AG20443 (cell line): ENCODE results near the gene MTHFS.

Experiments used
- DNase-seq: peaks from one replicate; pipeline ENCODE4 v3.0.0; 2012; ENCODE audit warnings: low spot score, mixed read lengths

Gene MTHFS

DNA sequence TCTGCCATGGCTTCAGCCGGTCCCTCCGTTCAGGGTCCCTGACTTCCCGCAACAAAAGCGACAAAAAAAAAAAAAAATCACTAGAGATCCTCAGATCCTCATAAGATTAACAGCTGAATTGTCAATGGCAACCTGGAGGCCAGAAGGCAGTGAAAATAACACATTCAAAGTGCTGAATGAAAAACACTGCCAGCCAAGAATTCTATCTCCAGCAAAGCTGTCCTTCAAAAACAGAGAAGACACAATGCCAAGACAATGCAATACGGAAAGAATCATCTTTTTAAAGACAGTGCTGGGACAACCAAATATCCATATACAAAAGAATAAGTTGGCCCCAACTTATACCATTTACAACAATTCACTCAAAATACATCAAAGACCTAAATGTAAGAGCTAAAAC lies 21.6 kb downstream of the MTHFS start:
- no peak for DNase-seq

DNA sequence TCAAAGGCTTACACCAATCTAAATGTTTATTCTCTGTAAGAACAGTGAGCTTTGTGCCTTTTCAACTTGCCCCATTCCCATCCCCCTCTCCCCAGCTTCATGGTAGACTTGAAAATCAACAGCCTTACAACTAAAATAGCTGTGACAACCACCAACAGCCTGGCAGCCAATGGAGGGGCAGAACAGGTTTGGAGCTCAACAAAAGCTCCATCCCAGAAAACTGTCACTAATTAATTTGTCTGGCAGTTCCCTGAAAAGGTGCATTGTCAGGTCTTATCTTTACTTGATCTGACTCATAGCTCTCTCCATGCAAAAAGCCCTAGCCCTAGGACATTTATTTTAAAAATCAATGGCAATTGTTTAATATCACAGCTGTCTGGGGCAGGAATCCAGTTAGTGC lies 22.6 kb downstream of the MTHFS start:
- DNase-seq, result no peak

DNA sequence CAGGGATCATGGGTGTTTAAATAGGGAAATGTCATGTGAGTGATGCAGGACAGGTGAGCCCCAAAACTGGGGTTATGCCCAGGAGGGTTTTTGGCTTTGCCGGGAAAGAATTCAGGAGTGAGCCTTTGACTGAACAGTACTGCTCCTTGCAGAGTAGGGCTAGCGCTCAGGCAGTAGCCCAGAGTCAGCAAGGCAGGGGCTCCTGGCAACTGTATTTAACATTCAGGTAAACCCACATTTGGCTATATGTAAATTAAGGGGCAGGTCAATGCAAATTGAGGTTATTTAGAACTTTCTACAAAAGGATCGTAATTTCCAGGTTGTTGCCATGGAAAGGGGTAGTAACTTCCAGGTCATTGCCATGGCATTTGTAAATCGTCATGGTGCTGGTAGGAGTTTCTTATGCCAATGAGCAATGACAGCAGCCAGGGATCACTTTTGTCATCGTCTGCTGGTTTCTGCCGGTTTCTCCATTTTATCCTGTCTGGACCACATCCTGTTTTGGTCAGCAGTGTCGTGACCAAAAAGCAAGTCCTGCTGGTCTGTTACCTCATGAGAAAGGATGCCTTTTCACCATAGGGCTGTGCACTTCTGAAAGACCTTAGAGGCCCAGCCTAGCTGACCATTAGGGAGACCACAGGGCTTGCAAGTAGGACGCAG lies 24.3 kb downstream of the MTHFS start:
- no peak for DNase-seq

DNA sequence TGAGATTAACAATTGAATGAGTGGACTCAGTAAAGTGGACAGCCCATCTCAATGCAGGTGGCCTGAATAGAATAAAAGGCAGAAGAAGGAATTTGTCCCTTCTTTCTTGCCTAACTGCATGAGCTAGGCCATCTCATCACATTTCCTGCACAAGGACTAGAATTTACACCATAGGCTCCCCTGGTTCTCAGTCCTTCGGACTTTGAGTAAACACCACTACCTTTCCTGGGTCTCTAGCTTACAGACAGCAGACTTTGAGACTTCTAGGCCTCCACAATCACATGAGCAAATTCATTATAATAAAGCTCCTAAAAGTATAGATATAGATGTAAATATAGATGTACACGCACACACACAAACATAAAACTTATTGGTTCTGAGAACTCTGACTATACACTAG lies 28.3 kb downstream of the MTHFS start:
- DNase-seq, result no peak

DNA sequence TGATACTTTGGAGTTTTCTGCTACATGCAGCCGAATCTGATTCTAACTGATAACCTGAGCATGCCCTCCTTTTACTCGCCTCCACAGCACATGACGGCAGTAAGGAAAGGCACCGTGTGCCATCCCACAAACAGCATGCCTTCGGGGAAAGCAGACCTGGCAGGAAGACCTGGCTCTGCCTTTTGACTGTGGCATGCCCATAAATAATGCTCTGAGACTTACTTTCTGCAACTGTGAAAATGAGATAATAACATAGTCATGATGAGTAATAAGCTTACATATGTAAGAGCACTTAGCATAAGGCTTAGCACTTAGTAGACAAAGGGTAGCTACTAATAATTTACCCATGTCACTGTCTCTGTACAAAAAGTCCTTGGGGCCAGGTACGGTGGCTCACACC lies 32.9 kb downstream of the MTHFS start:
- DNase-seq, result no peak

DNA sequence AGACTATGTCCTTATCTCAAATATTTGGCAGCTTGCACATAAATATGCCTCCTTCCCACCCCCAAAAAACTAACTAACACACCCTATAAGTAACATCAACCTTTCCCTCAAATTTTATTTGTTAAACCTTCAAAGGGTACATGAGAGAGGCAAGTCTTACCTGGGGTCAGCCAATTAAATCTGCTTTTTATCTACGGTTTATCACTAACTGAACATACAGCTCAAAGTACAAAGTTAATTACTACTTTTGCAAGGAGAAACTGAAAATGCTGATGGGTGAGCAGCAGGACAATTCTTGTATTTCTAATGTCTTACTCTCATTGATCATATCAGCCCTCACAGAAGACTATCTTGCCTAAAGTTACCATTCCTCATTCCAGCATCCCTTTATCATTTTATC lies 34.6 kb downstream of the MTHFS start:
- no peak for DNase-seq

DNA sequence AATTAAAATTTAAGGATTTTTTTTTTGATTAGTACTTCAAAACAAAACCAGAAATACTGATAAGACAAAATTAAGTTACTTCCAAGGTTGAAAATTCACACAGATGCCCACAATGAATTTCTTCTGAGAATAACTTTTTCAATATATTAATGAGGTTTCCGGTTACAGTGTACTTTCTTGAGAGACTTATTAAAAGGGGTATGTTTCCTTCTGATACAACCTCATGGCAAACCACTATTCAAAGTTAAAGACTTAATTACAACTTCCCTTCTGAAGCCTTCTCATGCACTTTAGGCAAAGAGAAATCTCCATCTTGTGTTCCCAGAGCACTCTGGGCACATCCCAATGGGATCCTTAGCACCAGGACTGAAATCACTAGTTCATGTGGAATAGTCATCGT lies 36.2 kb downstream of the MTHFS start:
- DNase-seq, result no peak

DNA sequence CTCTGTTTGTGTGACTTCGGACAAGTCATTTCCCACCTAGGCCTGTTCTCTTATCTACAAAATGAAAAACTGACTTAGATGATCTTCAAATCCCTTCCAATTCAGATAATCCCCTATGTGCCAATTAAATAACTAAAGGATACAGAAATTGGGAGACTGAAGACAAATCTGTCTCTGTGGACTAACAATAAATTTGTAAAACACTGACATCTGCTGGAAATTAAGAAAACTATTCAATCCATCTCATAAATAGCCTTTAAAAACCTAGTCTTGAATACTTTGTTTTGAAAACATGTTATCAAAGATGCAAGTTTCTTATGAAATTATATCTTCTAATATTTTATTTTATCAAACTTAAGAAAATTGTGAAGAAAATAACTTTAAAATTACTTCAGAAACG lies 38.3 kb downstream of the MTHFS start:
- DNase-seq, result no peak

DNA sequence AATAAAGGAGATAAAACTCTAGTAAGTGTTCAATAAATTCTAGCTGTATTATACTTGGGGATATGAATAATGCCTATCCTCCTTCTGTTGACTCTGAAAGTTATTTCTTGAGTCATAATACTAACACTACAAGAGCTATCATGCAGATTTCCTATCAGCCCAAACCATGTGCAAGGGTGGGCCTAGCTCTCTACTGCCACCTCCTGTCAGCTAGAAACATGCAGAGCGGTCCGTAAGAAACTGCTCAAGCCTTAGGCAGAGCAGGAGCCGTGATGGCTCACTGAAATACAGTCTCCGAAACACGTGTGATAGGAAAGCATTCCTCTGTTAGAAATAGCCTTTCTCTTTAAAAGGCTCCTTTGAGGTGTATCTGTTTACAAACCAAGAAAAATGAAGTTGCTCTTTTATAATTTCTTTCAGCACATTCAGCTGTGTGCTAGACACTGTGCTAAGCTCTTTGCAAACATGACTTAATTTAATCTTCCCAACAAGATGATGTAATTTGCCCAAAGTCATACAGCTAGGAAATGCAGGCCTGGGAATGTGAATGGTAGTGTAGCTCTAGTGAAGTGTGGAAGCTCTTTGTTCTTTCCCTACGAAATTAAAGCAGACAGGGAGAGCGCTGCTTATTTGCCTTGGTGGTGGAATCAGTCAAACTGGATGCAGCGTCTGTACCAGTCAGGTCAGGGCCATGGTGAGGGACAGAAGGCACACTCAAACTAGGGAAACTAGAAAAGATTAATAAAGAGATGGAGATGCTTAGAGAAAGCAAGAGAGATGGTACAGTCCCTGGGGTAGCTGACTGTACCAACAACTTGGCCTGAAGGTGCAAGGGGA lies 43.1 kb downstream of the MTHFS start:
- DNase-seq, result peak; percentile 85

DNA sequence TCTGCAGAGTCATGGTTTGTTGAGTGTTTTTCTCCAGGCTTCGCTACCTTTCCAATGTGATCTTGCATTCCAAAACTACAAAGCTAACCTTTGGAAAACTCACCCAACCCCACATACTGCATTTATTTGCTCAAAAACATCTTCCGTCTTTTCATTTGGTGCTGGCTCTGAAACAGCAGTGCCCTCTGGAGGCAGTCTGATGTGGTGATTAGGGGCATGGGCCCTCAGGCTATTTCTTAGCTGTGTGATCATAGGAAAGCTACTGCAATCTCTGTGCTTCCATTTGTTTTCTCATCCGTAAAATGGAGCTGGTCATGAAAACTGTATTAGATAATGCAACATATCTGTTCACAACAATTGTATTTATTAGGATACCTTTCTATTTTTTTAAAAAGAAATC lies 47.0 kb downstream of the MTHFS start:
- DNase-seq, result peak; percentile 68

DNA sequence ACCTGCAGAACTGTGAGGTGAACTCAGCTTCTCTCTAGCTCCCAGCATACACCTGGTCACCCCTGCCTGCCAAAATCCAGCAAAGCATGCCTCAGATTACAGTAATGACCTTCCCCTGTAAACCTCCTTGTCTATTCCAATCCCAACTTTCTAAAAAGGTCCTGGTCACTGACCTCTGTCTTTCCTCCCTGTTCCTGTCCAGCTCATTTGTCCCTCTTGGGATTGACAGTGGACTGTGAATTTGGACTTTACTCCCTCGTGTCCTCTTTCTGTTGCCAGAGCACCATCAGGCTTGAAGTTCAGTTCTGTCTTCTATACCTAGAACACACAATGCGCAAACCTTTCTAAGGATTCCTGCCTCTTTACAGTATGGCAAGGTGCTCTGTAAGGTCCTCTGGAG lies 50.3 kb downstream of the MTHFS start:
- DNase-seq, result no peak

DNA sequence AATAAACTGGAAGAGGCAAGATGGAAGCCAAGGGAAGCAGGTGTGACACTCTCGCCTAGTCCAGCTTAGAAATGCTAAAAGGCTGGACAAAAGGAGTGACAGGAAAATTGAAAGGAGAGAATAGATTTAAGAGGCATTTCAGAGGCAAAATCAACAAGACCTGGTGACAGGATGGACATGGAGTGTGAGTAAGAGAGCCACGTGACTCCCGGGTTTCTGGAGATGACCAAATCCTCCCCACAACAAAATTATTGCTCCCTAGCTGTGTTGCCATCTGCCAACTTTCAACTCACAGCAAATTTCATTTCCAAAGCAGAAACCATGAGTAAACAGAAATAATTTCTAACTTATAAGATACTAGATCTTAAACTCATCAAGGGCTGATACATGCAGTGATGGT lies 52.6 kb downstream of the MTHFS start:
- no peak for DNase-seq

DNA sequence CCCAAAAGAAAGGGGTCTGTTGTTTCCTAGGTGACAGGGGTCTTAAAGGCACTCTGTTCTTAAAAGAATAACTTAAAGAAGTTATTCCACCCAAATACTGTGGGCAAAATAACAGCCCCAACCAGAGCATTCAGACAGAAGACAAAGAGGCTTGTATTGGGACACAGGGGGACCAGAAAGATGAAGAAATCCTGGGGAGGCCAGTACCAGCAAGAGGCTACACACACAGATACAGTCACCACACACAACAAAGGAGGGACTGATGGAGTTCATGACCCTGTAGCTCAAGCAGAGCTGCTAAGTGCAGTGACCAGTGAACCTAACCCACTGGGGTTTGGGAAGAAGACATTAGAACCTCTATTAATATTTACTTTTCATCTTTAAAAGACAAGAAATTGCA lies 59.0 kb downstream of the MTHFS start:
- no peak for DNase-seq

DNA sequence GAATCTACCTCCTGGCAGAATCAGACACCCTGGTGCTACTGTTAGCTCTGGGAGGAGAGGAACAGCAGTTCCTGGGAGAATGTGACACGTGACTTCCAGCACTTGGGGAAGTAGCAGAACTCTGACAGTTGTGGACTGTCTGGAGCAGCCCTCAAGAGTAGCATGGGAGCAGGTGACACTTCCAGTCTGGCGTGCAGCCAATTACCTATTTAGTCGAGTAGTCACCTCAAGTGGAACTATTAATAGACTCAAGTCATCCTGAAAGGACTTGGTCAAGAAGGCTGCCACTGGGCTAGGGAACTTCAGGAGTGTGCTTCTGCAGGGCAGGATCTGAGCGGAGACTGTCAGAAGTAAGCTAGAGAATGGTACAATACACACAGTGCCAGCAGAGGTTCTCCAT lies 62.3 kb downstream of the MTHFS start:
- no peak for DNase-seq

DNA sequence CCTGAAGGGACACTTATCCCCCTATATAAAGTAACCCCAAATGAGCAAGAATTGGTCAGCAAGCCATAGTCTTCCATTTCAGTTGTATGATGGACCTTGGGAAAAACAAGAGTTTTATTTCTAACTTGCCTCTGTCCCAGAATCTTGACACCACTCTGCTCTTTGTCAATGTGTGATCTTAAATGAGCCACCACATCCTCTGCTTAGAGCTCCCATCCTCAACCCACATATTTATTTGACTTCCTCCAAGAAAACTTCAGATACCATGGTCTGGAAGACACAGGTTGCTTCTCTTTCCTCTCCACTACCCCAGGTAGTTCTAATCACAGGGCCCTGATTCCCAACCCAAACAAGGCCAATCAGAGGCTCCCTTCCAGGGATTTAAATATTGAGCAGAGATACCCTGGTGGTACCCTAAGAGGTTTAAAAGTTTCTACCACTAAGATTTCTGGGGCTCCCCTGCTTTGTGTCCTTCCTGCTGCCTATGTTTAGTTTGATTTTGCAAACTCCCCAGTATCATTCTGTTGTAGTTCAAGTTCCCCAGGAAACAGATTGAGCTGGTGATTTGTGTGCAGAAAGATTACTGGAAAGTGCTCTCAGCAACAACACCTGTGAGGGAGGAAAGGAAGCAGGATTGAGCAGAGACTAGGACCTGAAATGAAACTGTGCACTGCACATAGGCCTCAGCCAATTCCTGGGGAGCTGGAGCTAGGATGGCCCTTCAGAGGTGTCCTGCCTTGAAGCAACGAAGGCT lies 64.3 kb downstream of the MTHFS start:
- DNase-seq, result no peak

DNA sequence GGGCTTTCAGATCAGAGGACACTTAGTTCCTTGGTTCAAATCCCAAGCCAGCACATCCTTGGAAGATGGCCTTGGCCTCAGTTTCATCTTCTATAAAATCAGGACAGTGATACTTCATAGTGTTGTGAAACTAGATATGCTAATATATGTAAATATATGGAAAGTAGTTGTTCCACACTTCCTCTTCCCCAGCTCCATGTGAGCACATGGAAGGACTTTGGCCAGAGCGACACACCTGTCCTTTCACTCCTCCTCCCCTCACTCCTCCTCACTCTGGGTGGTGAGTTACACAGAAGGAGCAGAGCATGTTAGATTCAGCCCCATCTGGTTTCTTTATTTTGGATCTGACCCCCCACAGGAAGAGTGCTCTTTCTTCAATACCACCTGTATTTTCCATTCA lies 65.2 kb downstream of the MTHFS start:
- DNase-seq, result no peak

DNA sequence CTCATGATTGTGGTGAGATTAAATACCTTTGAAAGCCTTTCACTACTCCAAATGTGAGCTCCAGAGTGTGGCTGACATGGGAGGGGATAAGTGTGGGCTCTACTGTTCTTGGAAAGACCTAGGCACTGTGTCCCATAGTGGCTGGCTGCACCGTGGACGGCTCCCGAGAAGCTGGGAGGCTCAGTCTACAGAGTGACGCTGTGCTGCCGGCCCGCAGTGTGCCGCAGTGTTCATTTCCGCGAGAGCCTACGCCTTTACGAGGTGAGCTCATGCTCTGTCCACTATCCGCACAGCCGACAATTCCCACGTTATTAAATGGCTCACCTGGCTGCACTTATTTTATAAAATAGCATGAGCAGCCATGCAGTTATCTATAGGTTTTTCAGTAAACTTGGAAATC lies 66.9 kb downstream of the MTHFS start:
- no peak for DNase-seq

DNA sequence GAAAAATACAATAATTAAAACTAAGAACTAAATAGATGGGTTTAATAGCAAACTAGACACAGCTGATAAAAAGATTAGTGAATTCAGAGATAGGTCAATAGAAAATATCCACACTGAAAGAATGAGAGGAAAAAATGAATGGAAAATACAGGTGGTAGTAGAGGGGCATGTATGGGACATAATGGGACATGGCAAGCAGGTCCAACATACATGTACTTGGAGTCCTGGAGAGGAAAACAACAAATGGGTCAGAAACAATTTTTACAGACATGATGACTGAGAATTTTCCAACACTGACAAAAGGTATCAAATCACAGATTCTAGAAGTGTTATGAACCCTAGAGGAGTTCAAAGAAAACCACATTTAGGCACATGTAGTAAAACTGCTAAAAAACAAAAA lies 68.4 kb downstream of the MTHFS start:
- no peak for DNase-seq

DNA sequence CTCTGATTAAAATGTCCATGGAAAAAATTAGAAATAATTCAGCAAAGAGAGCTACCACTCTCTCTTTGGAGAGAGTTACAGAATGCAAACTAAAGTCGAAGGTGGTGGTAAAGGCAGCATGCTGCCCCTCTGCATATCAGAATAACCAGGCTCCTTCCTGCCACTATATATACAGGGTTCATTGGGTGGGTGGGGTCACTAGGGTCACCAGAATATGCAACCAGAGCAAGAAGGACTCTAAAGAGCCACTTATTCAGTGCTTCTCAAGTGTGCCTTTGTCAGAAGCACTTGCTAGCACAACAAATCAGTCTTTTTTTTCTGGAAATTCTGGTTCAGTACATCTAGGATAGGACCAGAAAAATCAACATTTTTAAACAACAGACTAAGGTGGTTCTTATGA lies 70.0 kb downstream of the MTHFS start:
- no peak for DNase-seq

DNA sequence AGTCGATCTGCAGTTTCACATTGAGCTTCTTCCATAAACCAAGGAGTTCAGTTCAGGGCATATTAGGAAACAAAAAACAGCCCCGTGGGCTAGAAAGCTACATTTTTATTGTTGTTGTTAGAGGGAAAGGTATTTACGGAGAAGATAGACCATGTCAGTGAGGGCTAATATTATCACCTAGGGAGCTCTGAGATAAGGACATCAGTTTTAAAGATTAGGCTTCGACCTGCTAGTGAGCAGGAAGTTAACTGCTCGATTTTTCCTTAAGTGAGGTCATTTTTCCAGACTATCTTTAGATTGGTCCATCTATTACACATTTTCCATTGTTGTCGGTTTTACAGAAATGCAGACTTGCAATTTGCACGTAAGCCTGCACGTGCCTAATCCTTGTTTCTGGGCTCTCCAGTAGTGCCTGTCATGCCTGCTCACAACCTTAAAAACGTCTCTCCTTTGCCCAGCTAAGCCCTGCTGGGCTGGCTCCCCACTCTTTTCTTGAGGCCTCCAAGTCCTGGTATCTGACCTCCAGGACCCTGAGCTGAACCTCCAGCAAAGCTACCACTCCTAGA lies 72.6 kb downstream of the MTHFS start:
- no peak for DNase-seq

DNA sequence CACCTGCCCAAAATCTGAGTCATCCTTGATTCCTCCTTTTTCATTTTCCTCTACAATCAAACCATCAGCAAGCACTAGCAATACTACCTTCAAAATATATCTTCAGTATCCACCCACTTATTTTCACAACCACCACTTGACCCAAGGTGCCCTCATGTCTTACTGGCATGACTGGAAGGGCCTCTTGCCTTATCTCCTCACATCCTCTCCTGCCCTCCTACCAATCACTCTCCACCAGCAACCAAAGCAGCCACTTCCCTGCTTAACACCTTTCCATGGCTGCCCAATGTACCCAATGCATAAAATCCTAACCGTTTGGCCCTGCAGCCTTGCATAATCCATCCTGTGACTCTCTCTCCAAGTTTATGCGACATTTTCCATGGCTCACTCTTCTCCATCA lies 76.0 kb downstream of the MTHFS start:
- DNase-seq, result no peak

DNA sequence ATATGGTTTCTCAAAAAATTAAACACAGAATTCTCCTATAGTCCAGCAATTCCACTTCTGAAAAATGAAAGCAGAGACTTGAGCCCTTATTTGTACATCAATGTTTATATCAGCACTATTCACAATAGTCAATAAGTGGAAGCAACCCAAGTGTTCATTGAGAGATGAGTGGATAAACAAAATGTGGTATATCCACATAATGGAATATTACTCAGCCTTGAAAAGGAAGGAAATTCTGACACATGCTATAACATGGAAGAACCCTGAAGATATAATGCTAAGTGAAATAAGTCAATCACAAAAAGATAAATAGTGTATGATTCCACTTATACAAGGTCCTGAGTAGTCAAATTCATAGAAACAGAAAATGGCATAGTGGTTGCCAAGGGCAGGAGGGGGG lies 76.6 kb downstream of the MTHFS start:
- DNase-seq, result no peak

DNA sequence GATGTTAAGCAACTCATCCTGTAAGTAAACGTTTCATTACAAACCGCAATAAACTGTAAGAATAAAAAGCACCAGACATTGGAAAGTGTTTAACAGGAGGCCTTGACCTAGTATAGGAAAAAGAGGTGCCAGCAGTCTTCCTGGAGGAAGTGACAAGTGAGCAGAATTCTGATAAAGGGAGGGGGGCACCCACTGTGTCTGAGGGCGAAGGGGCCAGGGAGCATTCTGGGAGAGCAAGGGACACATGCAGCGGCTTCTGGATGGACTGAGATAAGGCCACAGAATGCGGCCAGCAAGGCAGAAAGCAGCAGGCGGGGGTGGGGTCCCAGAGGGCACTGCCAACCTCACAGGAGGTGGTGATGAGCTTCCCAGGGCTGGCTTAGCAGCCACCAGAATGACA lies 80.2 kb downstream of the MTHFS start:
- no peak for DNase-seq
